GM12873 (cell line): ENCODE results near the gene BANK1.

Experiments
- CTCF ChIP-seq: IDR thresholded peaks from 2 replicates; pipeline ENCODE4 v1.5.1; 2012; ENCODE audit warnings: low read depth, mild to moderate bottlenecking, moderate library complexity, low read length, control low read depth; ENCODE audit not compliant: insufficient read depth; ENCODE audit errors: missing control alignments

BANK1 gene

GRCh38 chr4:102008711-102009110, 218.2 kb downstream of the BANK1 start:
- TF ChIP-seq CTCF: no peak

DNA sequence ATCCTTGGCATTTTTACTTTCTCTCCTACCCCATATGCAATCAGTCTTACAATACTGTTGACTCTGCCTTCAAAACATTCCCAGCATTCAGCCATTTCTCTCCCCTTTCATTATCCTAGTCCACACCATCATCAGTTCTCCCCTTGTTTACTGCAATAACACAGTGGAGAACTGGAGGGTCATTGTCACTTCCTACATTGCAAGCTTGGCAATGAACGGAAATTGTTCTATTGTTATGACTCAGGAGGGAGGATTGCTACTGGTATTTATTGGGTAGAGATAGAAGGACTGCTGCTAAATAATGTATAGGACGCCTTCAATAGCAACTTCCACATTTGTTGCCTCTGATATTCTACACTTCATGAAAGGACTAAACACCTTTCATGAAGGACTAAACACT, 231.8 kb downstream of the BANK1 start:
- TF ChIP-seq CTCF: no peak

- TF ChIP-seq CTCF: no peak
These were observed 237.4 kb downstream of the BANK1 start for GRCh38 chr4:102027961-102028360.

GRCh38 chr4:102031406-102031805, 240.9 kb downstream of the BANK1 start:
- TF ChIP-seq CTCF: no peak

- TF ChIP-seq CTCF: no peak
These were observed 245.5 kb downstream of the BANK1 start for GRCh38 chr4:102036016-102036415.

GRCh38 chr4:102036619-102037376, 246.3 kb downstream of the BANK1 start:
- TF ChIP-seq CTCF: no peak

DNA sequence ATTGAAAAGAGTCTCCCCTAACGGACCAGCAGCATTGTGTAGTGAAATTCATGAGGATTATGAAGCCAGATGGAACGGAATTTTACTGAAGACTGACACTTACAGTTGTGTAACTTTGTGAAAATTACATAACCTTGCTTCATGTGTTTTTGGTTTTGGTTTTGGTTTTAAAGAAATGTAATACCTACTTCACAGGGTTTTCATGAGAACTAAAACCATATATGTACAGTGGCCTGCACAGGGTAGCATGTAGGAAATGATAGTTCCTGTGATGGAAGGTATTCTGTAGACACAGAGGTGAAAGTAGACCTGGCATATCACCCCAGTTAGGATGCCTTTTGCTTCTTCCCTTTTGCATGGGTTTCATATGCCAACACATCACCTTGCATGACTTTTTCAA, 247.0 kb downstream of the BANK1 start:
- TF ChIP-seq CTCF: no peak
